K562 (cell line): ENCODE measurements around the gene PLIN5. TPM values are rescaled to one million over a fixed set of nuclear protein-coding genes. Genes with fewer than 3 reads are reported as not detected.

Experiments
- ARID2 ChIP-seq: fragments of 450-650 bp; IDR thresholded peaks from 2 replicates; pipeline ENCODE4 v1.6.1; 2017; ENCODE audit warnings: antibody characterized with exemption, mild to moderate bottlenecking
- CREB3 ChIP-seq: fragments of 450-650 bp; conservative IDR thresholded peaks from 2 replicates; pipeline ENCODE4 v1.6.1; 2016; ENCODE audit warnings: missing genetic modification characterization, low read depth, mild to moderate bottlenecking, missing compliant biosample characterization, moderate library complexity
- DEAF1 ChIP-seq: fragments of 450-650 bp; formaldehyde crosslinking; IDR thresholded peaks from 2 replicates; pipeline ENCODE4 v1.4.0; 2020; ENCODE audit warnings: mild to moderate bottlenecking, moderate library complexity
- GMEB1 ChIP-seq: fragments of 250-450 bp; sonication (Bioruptor Pico); IDR thresholded peaks from 2 replicates; pipeline ENCODE4 v1.4.0; 2020; ENCODE audit warnings: mild to moderate bottlenecking
- KDM1A ChIP-seq, 2 experiments: fragments of 450-650 bp; IDR thresholded peaks; 2 replicates each; pipeline ENCODE4 v1.6.1; 2016; ENCODE audit warnings: mild to moderate bottlenecking in 2 of 2
- PATZ1 ChIP-seq: fragments of 250-450 bp; sonication (Bioruptor Pico); IDR thresholded peaks from 2 replicates; pipeline ENCODE4 v1.5.0; 2020; ENCODE audit warnings: mild to moderate bottlenecking, borderline replicate concordance
- RBM15 ChIP-seq: fragments of 200-400 bp; formaldehyde crosslinking; IDR thresholded peaks from 2 replicates; pipeline ENCODE4 v1.6.1; 2018; ENCODE audit warnings: mild to moderate bottlenecking, low read length, moderate library complexity; ENCODE audit not compliant: insufficient read depth
- RBM22 ChIP-seq: fragments of 200-400 bp; formaldehyde crosslinking; IDR thresholded peaks from 2 replicates; pipeline ENCODE4 v1.6.1; 2018; ENCODE audit warnings: low read length, low read depth; ENCODE audit not compliant: poor library complexity, severe bottlenecking
- SAP30 ChIP-seq: fragments of 200-600 bp; sonication (generic); IDR thresholded peaks from 2 replicates; pipeline ENCODE4 v1.6.1; 2012; ENCODE audit warnings: borderline replicate concordance, low read depth, mild to moderate bottlenecking, moderate library complexity, low read length, control low read depth, inconsistent platforms; ENCODE audit not compliant: insufficient read depth, poor library complexity, severe bottlenecking
- SMARCC2 ChIP-seq: fragments of 450-650 bp; IDR thresholded peaks from 2 replicates; pipeline ENCODE4 v1.6.1; 2017; ENCODE audit warnings: antibody characterized with exemption, moderate library complexity, mild to moderate bottlenecking, low read depth
- SP2 ChIP-seq: IDR thresholded peaks from 2 replicates; pipeline ENCODE4 v1.6.1; 2011; ENCODE audit warnings: mild to moderate bottlenecking, low read depth, low read length, moderate library complexity; ENCODE audit not compliant: poor library complexity, severe bottlenecking; ENCODE audit errors: extremely low read depth
- TFAP4 ChIP-seq: sonication (generic); formaldehyde crosslinking; IDR thresholded peaks from 2 replicates; pipeline ENCODE4 v1.8.0; 2022; ENCODE audit warnings: missing genetic modification reagents, mild to moderate bottlenecking, moderate library complexity, borderline replicate concordance
- YY1 ChIP-seq, 3 experiments: IDR thresholded peaks; 2 replicates each; pipeline ENCODE4 v1.6.1; 2011; ENCODE audit warnings: low read length in 2 of 3, mild to moderate bottlenecking in 2 of 3, moderate library complexity in 2 of 3, borderline replicate concordance in 1 of 3, control low read depth in 1 of 3, low read depth in 1 of 3; ENCODE audit not compliant: insufficient read depth in 3 of 3, insufficient replicate concordance in 2 of 3, control insufficient read depth in 1 of 3, insufficient read length in 1 of 3; ENCODE audit errors: extremely low read depth in 1 of 3
- ZNF239 ChIP-seq: fragments of 250-450 bp; sonication (Bioruptor Pico); IDR thresholded peaks from 2 replicates; pipeline ENCODE4 v1.4.0; 2020; ENCODE audit warnings: mild to moderate bottlenecking
- ZNF766 ChIP-seq: fragments of 200-800 bp; sonication (Bioruptor generic); conservative IDR thresholded peaks from 2 replicates; pipeline ENCODE4 v1.6.1; 2016; ENCODE audit warnings: missing genetic modification characterization, missing compliant biosample characterization
- polyA plus RNA-seq, 8 experiments: library from polyadenylated mRNA; depleted of rRNA in 4 of 8; stranded (reverse) in 5 of 8; unstranded in 3 of 8; fragments of >200 nt; fragmentation: Nextera tagmentation in 2 of 8; fragmentation: Illumina TruSeq in 1 of 8; extraction: Ambion mirVana in 2 of 8; extraction: Trizol in 1 of 8; gene quantifications; 2 replicates each; pipeline versions ENCODE4 v1.2.1 to v1.2.3, GENCODE V29; 2011 to 2014; ENCODE audit warnings: inconsistent platforms in 1 of 8, missing spikeins in 1 of 8
- total RNA-seq, 7 experiments: library from RNA; depleted of rRNA in 6 of 7; stranded (reverse); fragments of >200 nt in 6 of 7; fragmentation: Illumina TruSeq in 2 of 7; extraction: Trizol in 2 of 7; gene quantifications; 2 replicates each; pipeline versions ENCODE4 v1.2.1 to v1.2.3, GENCODE V29; 2011 to 2021; ENCODE audit warnings: low replicate concordance in 1 of 7

Gene PLIN5
- total and polyA plus RNA-seq, 9 of the 15 experiments (the other 6 are each of a cell fraction or from before 2014, with no cell fraction given): 0.04 to 1.3 (median 0.50) TPM

- TF ChIP-seq DEAF1 (no peak), YY1 (IDR thresholded peaks at IDR 0.05; ENCODE audit: borderline replicate concordance in 1 of 3, control insufficient read depth in 1 of 3, extremely low read depth in 1 of 3, insufficient read depth in 3 of 3, insufficient read length in 1 of 3, insufficient replicate concordance in 2 of 3, low read depth in 1 of 3, low read length in 2 of 3) (no peak), CREB3 (no peak), RBM22 (no peak), TFAP4 (peak; percentile 47; the same call in 1 of the 2 replicates), SMARCC2 (no peak), RBM15 (no peak), ZNF239 (CRISPR knock-in tag) (no peak), SAP30 (no peak), ARID2 (no peak), KDM1A (IDR thresholded peaks at IDR 0.05) (peak in 1 of 2 experiments; percentile 66; a peak in 2 of 4 replicates), PATZ1 (no peak), SP2 (peak; percentile 34), ZNF766 (CRISPR knock-in tag) (no peak), GMEB1 (CRISPR knock-in tag) (no peak)
These were observed 10.0 kb downstream of the PLIN5 start (continued) for GRCh38 chr19:4524808-4525562.
